Prostate gland (tissue), 2 donors: ENCODE measurements around the gene RAB7A. TPM values are rescaled to one million over a fixed set of nuclear protein-coding genes. Genes with fewer than 3 reads are reported as not detected.

Experiments used
- DNase-seq: peaks from one replicate; pipeline ENCODE4 v3.0.0-alpha.2; 2019; ENCODE audit warnings: low spot score
- H3K27ac ChIP-seq, 2 donors: fragments of 200-600 bp; sonication (generic); 2 replicates each; pipeline ENCODE4 v1.5.1; 2017 to 2019
- H3K27me3 ChIP-seq: fragments of 200-600 bp; sonication (generic); replicated peaks from 2 replicates; pipeline ENCODE4 v1.5.1; 2019; ENCODE audit not compliant: insufficient read depth
- H3K36me3 ChIP-seq, 2 donors: fragments of 200-600 bp; sonication (generic); 1 replicate in 1 of 2; 2 replicates in 1 of 2; pipeline versions ENCODE4 v1.5.1 to v1.8.1; 2017 to 2019
- H3K4me1 ChIP-seq: fragments of 200-600 bp; sonication (generic); replicated peaks from 2 replicates; pipeline ENCODE4 v1.5.1; 2019
- H3K4me3 ChIP-seq, 2 donors: fragments of 200-600 bp; sonication (generic); 2 replicates each; pipeline ENCODE4 v1.5.1; 2017 to 2019
- H3K9me3 ChIP-seq: fragments of 200-600 bp; sonication (generic); 2 replicates; pipeline ENCODE4 v1.5.1; 2017
- POLR2A ChIP-seq: fragments of 450-650 bp; IDR thresholded peaks from one replicate; pipeline ENCODE4 v1.6.1; 2016; ENCODE audit warnings: antibody characterized with exemption, mild to moderate bottlenecking
- POLR2AphosphoS5 ChIP-seq: sonication (generic); formaldehyde crosslinking; IDR thresholded peaks from one replicate; pipeline ENCODE4 v1.6.1; 2017; ENCODE audit warnings: antibody characterized with exemption
- WGBS: methylation state at CpG from one replicate; pipeline ENCODE4 v1.1.5; 2018; 5-methylcytosine and 5-hydroxymethylcytosine counted together
- intact Hi-C: fragments of 100-400 bp; cut with DNase I; formaldehyde crosslinking; loops from one replicate; pipeline ENCODE4 v1.14.2; 2022
- total RNA-seq, 2 donors: library from RNA; depleted of rRNA; stranded (reverse); fragments of >200 nt; gene quantifications; one replicate each; pipeline ENCODE4 v1.1.0, GENCODE V29; 2016
- TF ChIP-seq, protein P1 (sequence below), 4 experiments: fragments of 200-600 bp in 2 of 4; fragments of 450-650 bp in 2 of 4; sonication (generic) in 2 of 4; IDR thresholded peaks; 1 replicate in 3 of 4; 2 replicates in 1 of 4; pipeline ENCODE4 v1.5.1; 2016 to 2019; ENCODE audit warnings: antibody characterized with exemption in 4 of 4, mild to moderate bottlenecking in 2 of 4, moderate library complexity in 2 of 4

The RAB7A gene
- total RNA-seq, 2 donors from 2014 or later: 88.2 to 125 TPM

DNA sequence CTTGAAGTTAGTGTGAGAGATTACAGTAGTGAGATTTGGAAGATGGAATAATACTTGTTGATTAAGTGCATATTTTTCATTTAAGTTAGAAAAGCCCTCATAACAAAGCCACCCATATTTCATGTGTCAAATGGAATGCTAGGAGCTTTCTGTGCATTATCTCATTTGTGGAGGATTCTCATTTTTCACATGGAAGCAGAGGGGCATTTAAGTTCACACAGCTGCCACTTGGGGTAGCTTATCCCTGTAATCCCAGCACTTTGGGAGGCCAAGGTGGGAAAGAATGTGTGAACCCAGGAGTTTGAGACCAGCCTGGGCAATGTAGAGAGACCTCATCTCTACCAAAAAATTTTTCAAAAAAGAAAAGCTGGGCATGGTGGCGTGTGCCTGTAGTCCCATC is 55.2 kb downstream of the RAB7A start:
- no peaks in the 10 kb centered on the region for H3K4me1 ChIP-seq
- WGBS: 89% methylated on average over 1 of the region's 1 CpG
- no peak overlapping the region for H3K27ac ChIP-seq
- TF ChIP-seq, protein P1, sequence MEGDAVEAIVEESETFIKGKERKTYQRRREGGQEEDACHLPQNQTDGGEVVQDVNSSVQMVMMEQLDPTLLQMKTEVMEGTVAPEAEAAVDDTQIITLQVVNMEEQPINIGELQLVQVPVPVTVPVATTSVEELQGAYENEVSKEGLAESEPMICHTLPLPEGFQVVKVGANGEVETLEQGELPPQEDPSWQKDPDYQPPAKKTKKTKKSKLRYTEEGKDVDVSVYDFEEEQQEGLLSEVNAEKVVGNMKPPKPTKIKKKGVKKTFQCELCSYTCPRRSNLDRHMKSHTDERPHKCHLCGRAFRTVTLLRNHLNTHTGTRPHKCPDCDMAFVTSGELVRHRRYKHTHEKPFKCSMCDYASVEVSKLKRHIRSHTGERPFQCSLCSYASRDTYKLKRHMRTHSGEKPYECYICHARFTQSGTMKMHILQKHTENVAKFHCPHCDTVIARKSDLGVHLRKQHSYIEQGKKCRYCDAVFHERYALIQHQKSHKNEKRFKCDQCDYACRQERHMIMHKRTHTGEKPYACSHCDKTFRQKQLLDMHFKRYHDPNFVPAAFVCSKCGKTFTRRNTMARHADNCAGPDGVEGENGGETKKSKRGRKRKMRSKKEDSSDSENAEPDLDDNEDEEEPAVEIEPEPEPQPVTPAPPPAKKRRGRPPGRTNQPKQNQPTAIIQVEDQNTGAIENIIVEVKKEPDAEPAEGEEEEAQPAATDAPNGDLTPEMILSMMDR (IDR thresholded peaks at IDR 0.05): no peak
- TF ChIP-seq POLR2A (no peak), POLR2AphosphoS5 (no peak)
- no peaks in the 10 kb centered on the region for H3K9me3 ChIP-seq
- no peaks in the 10 kb centered on the region for H3K27me3 ChIP-seq
- intact Hi-C loops: no loop called here
- H3K36me3 ChIP-seq: no peaks in the 10 kb centered on the region
- H3K4me3 ChIP-seq: no peak overlapping the region
- no peak for DNase-seq

- DNase-seq: no peak
Measured at GRCh38 chr3:128782282-128783146, 56.5 kb downstream of the RAB7A start.

GRCh38 chr3:128783774-128784173 is 57.8 kb downstream of the RAB7A start:
- H3K36me3 ChIP-seq: no peaks in the 10 kb centered on the region
- no peaks in the 10 kb centered on the region for H3K4me1 ChIP-seq
- DNase-seq: no peak
- no peaks in the 10 kb centered on the region for H3K9me3 ChIP-seq
- 75% methylated on average over 4 of the region's 4 CpGs for WGBS
- H3K27ac ChIP-seq: no peak overlapping the region
- intact Hi-C loops: no loop called here
- no peaks in the 10 kb centered on the region for H3K27me3 ChIP-seq
- TF ChIP-seq, protein P1 (IDR thresholded peaks at IDR 0.05): no peak
- TF ChIP-seq POLR2AphosphoS5: no peak
- no peak for TF ChIP-seq POLR2A
- no peak overlapping the region for H3K4me3 ChIP-seq

More at GRCh38 chr3:128782282-128783146, 56.5 kb downstream of the RAB7A start:
- TF ChIP-seq POLR2A: no peak
- TF ChIP-seq POLR2AphosphoS5: no peak
- TF ChIP-seq, protein P1 (IDR thresholded peaks at IDR 0.05): no peak
- Histone ChIP-seq H3K4me1 (no peaks in the 10 kb centered on the region), H3K9me3 (no peaks in the 10 kb centered on the region), H3K27ac (no peak overlapping the region), H3K4me3 (no peak overlapping the region), H3K27me3 (no peaks in the 10 kb centered on the region), H3K36me3 (no peaks in the 10 kb centered on the region)
- intact Hi-C loops: no loop called here
- 86% methylated on average over 5 of the region's 5 CpGs for WGBS

DNA sequence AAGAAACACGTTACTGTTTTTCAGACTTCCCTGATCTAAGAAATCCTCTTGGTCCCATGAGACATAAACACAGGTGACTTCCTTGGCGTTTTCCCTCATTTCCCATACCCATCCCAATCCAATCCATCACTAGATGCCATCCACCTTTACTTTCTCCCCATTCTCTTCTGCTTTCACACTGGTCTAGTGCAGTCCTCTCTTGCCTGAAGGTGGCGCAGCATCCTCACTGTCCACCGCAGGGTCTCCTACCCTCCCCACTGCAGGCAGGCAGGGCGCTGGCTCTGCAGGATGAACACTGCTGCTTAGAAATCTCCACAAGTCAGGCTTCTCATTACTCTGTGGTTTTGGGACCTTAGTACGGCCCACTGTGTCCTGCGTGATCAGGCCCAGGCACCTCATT is 58.2 kb downstream of the RAB7A start:
- Histone ChIP-seq H3K27me3 (no peaks in the 10 kb centered on the region), H3K27ac (no peak overlapping the region), H3K4me1 (no peaks in the 10 kb centered on the region), H3K9me3 (no peaks in the 10 kb centered on the region), H3K4me3 (no peak overlapping the region), H3K36me3 (no peaks in the 10 kb centered on the region)
- no peak for DNase-seq
- TF ChIP-seq POLR2AphosphoS5: no peak
- no peak for TF ChIP-seq POLR2A
- TF ChIP-seq, protein P1 (IDR thresholded peaks at IDR 0.05): no peak
- intact Hi-C loops: no loop called here
- 72% methylated on average over 7 of the region's 7 CpGs for WGBS

- H3K27me3 ChIP-seq: no peaks in the 10 kb centered on the region
- WGBS: 86% methylated on average over 3 of the region's 3 CpGs
- no peaks in the 10 kb centered on the region for H3K4me1 ChIP-seq
- H3K36me3 ChIP-seq: no peaks in the 10 kb centered on the region
- H3K27ac ChIP-seq: no peak overlapping the region
- DNase-seq: no peak
- H3K9me3 ChIP-seq: no peaks in the 10 kb centered on the region
- H3K4me3 ChIP-seq: no peak overlapping the region
- TF ChIP-seq POLR2AphosphoS5 (no peak), POLR2A (no peak)
- TF ChIP-seq, protein P1 (IDR thresholded peaks at IDR 0.05): no peak
- intact Hi-C loops: no loop called here
Measured at GRCh38 chr3:128784843-128785242, 58.9 kb downstream of the RAB7A start.
